ENCODE results near the gene RAB37. TPM values are rescaled to one million over a fixed set of nuclear protein-coding genes. Genes with fewer than 3 reads are reported as not detected.

RAB37 gene
- total RNA-seq, 1 donor from 2014 or later, result 7.4 TPM

DNA sequence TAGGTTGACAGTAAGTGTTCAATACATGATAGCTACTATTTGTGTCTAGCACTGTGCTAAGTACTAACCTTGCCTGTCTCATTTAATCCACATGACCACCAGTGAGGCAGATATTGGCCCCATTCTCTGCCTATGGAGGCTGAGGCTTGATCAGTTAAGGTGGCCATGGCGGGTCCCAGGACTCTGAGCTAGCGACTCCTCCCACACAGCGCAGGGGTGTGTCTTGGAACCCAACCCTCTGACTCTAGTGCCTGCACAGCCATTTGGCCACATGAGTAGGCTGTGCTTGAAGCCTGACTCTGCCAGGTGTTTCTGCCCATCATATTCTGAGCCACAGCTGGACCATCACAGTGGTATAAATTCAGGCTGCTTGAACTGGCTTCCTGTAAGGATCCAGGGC lies 17.8 kb downstream of the RAB37 start:
- ATAC-seq (no peak), DNase-seq (no peak)
- intact Hi-C loops (cut with DNase I), result no loop called here
- no peak overlapping the region for H3K4me3 ChIP-seq
- H3K27ac ChIP-seq, result no peak overlapping the region
- no peaks in the 10 kb centered on the region for H3K36me3 ChIP-seq
- no peaks in the 10 kb centered on the region for H3K9me3 ChIP-seq
- TF ChIP-seq, protein P1, sequence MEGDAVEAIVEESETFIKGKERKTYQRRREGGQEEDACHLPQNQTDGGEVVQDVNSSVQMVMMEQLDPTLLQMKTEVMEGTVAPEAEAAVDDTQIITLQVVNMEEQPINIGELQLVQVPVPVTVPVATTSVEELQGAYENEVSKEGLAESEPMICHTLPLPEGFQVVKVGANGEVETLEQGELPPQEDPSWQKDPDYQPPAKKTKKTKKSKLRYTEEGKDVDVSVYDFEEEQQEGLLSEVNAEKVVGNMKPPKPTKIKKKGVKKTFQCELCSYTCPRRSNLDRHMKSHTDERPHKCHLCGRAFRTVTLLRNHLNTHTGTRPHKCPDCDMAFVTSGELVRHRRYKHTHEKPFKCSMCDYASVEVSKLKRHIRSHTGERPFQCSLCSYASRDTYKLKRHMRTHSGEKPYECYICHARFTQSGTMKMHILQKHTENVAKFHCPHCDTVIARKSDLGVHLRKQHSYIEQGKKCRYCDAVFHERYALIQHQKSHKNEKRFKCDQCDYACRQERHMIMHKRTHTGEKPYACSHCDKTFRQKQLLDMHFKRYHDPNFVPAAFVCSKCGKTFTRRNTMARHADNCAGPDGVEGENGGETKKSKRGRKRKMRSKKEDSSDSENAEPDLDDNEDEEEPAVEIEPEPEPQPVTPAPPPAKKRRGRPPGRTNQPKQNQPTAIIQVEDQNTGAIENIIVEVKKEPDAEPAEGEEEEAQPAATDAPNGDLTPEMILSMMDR (IDR thresholded peaks at IDR 0.05), result no peak
- peaks cover 63% of the 10 kb centered on the region for H3K4me1 ChIP-seq
- H3K27me3 ChIP-seq (ENCODE audit: low read depth), result no peaks in the 10 kb centered on the region

DNA sequence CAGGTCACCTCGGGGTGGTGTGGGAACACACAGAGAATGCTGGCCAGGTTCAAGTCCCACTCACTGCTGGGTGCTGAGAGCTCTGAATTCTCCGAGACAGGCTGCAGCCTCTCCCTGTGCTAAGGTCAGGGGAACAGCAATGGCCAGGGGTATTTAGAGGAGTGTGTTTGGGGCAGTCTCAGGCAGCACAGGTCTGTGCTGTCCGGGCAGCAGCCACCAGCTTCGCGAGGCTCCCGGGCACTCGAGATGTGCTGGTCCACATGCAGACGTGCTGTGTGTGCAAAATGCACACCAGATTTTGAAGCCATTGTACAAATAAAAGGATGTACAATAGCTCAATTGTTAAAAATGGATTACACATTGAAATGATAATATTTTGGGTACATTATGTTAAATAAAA lies 18.5 kb downstream of the RAB37 start:
- TF ChIP-seq, protein P1 (IDR thresholded peaks at IDR 0.05), result no peak
- H3K27ac ChIP-seq, result no peak overlapping the region
- H3K4me3 ChIP-seq, result no peak overlapping the region
- no peaks in the 10 kb centered on the region for H3K9me3 ChIP-seq
- peaks cover 63% of the 10 kb centered on the region for H3K4me1 ChIP-seq
- no peaks in the 10 kb centered on the region for H3K36me3 ChIP-seq
- DNase-seq (no peak), ATAC-seq (no peak)
- intact Hi-C loops (cut with DNase I), result no loop called here
- H3K27me3 ChIP-seq (ENCODE audit: low read depth), result no peaks in the 10 kb centered on the region

DNA sequence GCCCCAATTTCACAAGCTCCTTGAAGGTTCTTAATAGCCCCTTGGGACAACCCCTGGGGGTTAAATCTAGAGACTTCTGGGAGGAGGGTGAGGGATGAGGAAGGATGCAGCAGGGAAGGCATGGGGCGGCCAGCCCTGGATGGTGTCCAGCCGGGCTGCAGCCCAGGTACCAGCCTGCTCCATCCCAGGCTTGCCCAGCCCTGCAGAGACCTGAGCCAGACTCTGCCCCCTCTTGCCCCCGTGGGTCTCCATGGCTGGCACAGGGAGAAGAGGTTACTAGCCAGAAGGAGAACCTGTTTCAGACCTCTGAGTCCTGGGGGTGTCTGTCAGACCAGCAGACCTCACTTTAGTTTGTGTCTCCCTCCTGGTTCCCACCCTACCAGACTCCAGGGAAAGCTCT lies 19.8 kb downstream of the RAB37 start:
- TF ChIP-seq, protein P1 (IDR thresholded peaks at IDR 0.05), result no peak
- H3K4me1 ChIP-seq, result peaks cover 61% of the 10 kb centered on the region
- DNase-seq (no peak), ATAC-seq (no peak)
- no peak overlapping the region for H3K4me3 ChIP-seq
- peak overlapping the region; percentile 56 for H3K27ac ChIP-seq
- no peaks in the 10 kb centered on the region for H3K9me3 ChIP-seq
- H3K27me3 ChIP-seq (ENCODE audit: low read depth), result no peaks in the 10 kb centered on the region
- no peaks in the 10 kb centered on the region for H3K36me3 ChIP-seq
- intact Hi-C loops (cut with DNase I), result no loop called here

DNA sequence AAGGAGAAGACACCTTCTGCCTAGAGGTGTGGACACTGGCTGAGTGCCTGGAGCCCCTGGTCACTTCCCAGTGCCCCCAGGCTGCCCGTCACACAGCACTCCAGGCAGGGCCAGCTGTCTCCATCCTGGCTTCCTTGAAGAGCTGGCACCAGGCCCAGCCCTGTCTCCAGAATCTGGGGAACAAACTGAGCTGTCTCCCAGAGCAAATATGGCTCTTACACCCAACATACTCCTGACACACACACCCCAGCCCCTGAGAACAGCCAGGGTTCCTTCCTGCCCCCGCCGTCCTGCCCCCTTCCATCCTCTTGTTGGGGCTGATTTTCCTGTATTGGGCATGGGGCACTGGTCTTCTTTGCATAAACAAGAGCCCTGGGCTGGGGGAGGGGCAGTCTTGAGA lies 20.4 kb downstream of the RAB37 start:
- DNase-seq, result no peak
- peaks cover 55% of the 10 kb centered on the region for H3K4me1 ChIP-seq
- no peak overlapping the region for H3K4me3 ChIP-seq
- H3K27ac ChIP-seq, result peak overlapping the region; percentile 56
- intact Hi-C loops (cut with DNase I), result no loop called here
- ATAC-seq, result peak in 1 of 2 donors; percentile 13
- TF ChIP-seq, protein P1 (IDR thresholded peaks at IDR 0.05), result no peak
- H3K9me3 ChIP-seq, result no peaks in the 10 kb centered on the region
- H3K36me3 ChIP-seq, result no peaks in the 10 kb centered on the region
- H3K27me3 ChIP-seq (ENCODE audit: low read depth), result no peaks in the 10 kb centered on the region

DNA sequence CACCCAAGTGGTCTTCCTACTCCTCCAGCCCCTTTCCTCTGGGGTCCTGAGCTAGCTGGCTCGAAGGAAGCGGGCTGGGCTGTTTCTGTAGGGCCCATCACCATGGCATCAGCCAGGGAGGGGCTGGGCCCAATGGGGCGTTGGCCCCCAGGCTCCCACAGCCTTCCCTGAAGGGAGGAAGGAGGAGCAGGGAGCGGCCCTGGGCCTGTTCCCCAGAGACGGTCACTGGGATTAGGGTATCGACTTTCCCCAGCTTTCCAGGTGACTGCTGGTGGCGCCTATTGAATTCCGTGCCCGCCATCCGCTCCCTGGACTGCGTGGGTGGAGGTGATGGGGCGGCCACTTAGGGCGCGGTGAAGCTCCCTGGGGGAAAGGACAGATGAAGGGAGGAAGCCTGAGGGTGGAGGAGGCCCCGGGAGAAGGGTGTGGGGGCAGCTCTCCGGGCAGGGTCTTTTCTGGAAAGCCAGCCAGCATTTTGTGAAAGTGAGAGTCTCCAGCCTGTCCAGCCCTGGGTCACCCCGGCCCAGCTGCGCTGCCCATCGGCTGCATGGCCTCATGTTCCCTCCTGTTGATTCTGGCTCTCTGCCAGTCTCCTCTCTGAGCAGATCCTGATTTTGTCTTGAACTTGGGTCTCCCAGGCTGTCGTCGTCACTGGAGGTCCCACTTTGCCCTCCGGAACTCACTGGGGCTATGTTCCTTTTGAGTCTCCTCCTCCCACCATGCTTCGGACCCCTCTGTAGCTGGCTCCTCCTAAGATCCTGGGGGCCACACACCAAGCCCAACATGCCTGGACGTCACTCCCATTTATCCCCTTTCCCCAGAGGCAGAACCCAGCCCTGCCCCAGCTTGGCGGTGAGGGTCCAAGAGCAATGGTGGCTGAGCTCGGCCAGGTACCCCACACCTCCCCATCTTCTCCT lies 21.1 kb downstream of the RAB37 start:
- TF ChIP-seq, protein P1 (IDR thresholded peaks at IDR 0.05), result no peak
- H3K4me3 ChIP-seq, result peak overlapping the region; percentile 14
- no peaks in the 10 kb centered on the region for H3K27me3 ChIP-seq (ENCODE audit: low read depth)
- H3K9me3 ChIP-seq, result no peaks in the 10 kb centered on the region
- DNase-seq (no peak), ATAC-seq (peak; percentile 11 to 21)
- no peaks in the 10 kb centered on the region for H3K36me3 ChIP-seq
- H3K4me1 ChIP-seq, result peaks cover 54% of the 10 kb centered on the region
- intact Hi-C loops (cut with DNase I), result no loop called here
- H3K27ac ChIP-seq, result peak overlapping the region; percentile 56

All from lower lobe of right lung (tissue), 2 donors.